ENCODE measurements around the gene SMIM44. TPM values are rescaled to one million over a fixed set of nuclear protein-coding genes. Genes with fewer than 3 reads are reported as not detected.
"Not testable (repeated sequence)": the region's sequence is repeated elsewhere in the genome, so short reads cannot be mapped to it uniquely, and the experiment has no call there.

The SMIM44 gene
- total RNA-seq, 3 donors from 2014 or later, result 1.1 to 5.5 (median 5.5) TPM

DNA sequence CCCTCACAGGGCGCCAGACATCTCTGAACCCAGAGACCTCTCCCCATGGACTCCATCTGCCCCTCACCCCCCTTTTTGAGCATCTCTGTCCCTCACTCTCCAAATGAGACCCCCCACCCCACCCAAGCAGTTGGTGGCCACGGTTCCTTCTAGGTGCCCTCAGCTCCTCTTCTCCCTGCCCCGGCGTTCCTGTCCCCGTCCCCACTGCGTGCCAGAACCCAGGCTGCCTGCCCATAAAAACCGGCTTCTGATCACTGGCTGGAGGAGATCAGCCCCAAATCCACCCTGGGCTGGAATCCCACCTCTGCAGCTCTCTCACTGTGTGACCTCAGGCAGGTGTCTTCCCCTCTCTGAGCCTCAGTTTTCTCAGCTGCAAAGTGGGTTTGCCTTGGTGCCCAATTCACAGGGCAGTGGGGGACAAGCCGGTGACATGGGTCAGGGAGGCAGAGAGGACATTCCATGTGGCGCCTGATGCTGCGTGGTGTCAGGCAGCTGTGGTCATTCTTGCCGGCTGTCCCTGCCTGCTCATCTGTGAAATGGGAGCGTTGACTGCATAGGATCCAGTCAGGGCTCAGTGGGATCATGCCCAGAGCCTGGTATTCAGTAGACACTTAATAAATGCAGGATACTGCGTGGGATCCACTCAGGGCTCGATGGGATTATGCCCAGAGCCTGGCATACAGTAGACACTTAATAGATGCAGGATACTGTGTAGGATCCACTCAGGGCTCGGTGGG is 28.4 kb downstream of the SMIM44 start:
- peaks cover 6% of the 10 kb centered on the region for H3K36me3 ChIP-seq (ENCODE audit: low read depth)
- peaks cover 8% of the 10 kb centered on the region for H3K4me1 ChIP-seq (ENCODE audit: low read depth)
- ATAC-seq (no peak), DNase-seq (no peak)
- intact Hi-C loops (cut with DNase I, micrococcal nuclease), result no loop called here
- TF ChIP-seq, protein P1, sequence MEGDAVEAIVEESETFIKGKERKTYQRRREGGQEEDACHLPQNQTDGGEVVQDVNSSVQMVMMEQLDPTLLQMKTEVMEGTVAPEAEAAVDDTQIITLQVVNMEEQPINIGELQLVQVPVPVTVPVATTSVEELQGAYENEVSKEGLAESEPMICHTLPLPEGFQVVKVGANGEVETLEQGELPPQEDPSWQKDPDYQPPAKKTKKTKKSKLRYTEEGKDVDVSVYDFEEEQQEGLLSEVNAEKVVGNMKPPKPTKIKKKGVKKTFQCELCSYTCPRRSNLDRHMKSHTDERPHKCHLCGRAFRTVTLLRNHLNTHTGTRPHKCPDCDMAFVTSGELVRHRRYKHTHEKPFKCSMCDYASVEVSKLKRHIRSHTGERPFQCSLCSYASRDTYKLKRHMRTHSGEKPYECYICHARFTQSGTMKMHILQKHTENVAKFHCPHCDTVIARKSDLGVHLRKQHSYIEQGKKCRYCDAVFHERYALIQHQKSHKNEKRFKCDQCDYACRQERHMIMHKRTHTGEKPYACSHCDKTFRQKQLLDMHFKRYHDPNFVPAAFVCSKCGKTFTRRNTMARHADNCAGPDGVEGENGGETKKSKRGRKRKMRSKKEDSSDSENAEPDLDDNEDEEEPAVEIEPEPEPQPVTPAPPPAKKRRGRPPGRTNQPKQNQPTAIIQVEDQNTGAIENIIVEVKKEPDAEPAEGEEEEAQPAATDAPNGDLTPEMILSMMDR (IDR thresholded peaks at IDR 0.05), result no peak
- no peaks in the 10 kb centered on the region for H3K9me3 ChIP-seq
- no peak overlapping the region for H3K4me3 ChIP-seq

DNA sequence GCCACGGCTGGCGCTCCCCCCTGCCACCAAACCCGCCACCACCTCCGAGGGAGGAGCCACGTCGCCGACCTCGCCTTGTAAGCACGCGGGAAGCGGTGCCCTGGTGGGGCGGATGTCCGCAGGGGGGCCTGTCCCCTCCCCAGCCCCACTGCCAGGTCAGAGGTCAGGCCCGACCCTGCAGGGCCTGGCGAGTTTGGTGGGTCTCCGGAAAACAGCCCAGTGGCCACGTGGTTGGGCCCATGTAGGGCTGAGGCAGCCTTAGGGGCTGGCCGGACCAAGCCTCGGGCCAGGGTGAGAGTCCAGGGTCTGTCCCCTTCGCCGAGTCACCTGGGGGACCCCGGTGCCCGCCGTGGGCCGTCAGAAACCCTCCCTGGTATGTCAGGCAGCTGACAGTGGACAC is 29.4 kb downstream of the SMIM44 start:
- Histone ChIP-seq H3K4me3 (no peak overlapping the region), H3K4me1 (ENCODE audit: low read depth) (peaks cover 5% of the 10 kb centered on the region), H3K9me3 (no peaks in the 10 kb centered on the region), H3K36me3 (ENCODE audit: low read depth) (peaks cover 6% of the 10 kb centered on the region)
- TF ChIP-seq, protein P1 (IDR thresholded peaks at IDR 0.05), result no peak
- DNase-seq (no peak), ATAC-seq (no peak)
- intact Hi-C loops (cut with DNase I, micrococcal nuclease), result no loop called here

DNA sequence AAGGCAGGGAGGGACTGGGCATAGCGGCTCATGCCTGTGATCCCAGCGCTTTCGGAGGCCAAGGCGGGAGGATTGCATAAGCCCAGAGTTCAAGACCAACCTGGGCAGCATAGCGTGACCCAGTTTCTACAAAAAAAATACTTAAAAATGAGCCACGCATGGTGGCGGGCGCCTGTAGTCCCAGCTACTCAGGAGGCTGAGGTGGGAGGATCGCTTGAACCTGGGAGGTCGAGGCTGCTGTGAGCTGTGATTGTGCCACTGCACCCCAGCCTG is 30.4 kb downstream of the SMIM44 start:
- DNase-seq; H3K4me1 ChIP-seq (ENCODE audit: low read depth); H3K9me3 ChIP-seq; H3K36me3 ChIP-seq (ENCODE audit: low read depth); H3K4me3 ChIP-seq; intact Hi-C loops (cut with DNase I, micrococcal nuclease); ATAC-seq: not testable (repeated sequence)

DNA sequence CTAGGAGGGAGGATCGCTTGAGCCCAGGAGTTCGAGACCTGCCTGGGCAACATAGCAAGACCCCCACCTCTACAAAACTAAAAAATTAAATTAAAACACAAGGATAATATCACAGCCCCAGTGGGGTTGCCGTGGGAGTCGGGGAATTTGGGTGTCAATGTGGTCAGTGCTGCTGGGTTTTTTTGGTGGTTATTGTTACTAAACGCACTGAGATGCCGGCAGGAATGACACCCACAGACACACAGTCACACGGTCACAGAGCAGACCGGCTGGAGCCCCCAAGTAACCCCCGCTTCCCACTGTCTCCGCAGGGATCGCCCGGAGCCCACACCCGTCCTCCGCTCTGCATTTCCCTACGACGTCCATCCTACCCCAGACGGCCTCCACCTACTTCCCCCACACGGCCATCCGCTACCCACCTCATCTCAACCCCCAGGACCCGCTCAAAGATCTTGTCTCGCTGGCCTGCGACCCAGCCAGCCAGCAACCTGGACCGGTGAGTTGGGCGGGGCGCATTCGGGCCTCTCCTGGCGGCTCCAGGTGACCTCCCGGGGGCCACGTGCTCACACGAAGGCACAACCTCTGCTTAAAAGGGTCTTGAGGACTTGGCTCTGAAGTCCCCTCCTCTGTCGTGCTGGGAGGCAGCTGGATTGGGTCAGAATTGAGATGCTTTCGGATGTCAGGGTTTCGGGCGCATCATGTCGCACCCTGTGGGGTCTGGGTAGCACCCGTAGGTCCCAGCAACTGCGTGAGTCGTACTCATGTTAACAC is 30.9 kb downstream of the SMIM44 start:
- intact Hi-C loops (cut with DNase I, micrococcal nuclease), result no loop called here
- ATAC-seq (no peak), DNase-seq (no peak)
- Histone ChIP-seq H3K4me3 (no peak overlapping the region), H3K9me3 (no peaks in the 10 kb centered on the region), H3K4me1 (ENCODE audit: low read depth) (no peaks in the 10 kb centered on the region), H3K36me3 (ENCODE audit: low read depth) (peaks cover 6% of the 10 kb centered on the region)
- TF ChIP-seq, protein P1 (IDR thresholded peaks at IDR 0.05), result no peak

DNA sequence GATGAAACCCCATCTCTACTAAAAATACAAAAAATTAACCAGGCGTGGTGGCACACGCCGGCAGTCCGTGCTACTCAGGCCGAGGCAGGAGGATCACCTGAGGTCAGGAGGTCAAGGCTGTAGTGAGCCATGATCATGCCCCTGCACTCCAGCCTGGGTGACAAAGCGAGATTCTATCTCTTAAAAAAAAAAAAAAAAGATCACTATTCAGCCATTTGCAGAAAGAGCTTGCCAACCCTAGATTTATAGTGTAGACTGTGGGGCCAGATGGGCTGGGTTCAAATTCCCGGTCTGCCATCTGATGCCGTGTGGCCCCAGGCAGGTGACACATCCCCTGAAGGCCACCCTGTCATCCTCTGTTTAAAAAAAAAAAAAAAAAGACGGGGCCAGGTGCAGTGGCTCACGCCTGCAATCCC is 31.8 kb downstream of the SMIM44 start:
- H3K36me3 ChIP-seq (ENCODE audit: low read depth), result peaks cover 6% of the 10 kb centered on the region

More for the DNA sequence above, 31.8 kb downstream of the SMIM44 start:
- DNase-seq (no peak), ATAC-seq (no peak)
- intact Hi-C loops (cut with DNase I, micrococcal nuclease), result no loop called here
- TF ChIP-seq, protein P1 (IDR thresholded peaks at IDR 0.05), result no peak
- Histone ChIP-seq H3K4me3 (no peak overlapping the region), H3K9me3 (no peaks in the 10 kb centered on the region), H3K4me1 (ENCODE audit: low read depth) (no peaks in the 10 kb centered on the region)
